Measurements from ENCODE around the gene BANP.

GRCh38 chr16:87933140-87933495 is 18.1 kb upstream of the BANP start:
- TF ChIP-seq TEAD4 (CRISPR knock-in tag; IDR thresholded peaks at IDR 0.05): no peak
- no peak for TF ChIP-seq CTCF (IDR thresholded peaks at IDR 0.05)

Measured in WTC11 (cell line).